HFF-Myc (cell line): ENCODE data around the gene LSAMP.
"Not testable (repeated sequence)": the region's sequence is repeated elsewhere in the genome, so short reads cannot be mapped to it uniquely, and the experiment has no call there.

Experiments used
- DNase-seq: peaks from one replicate; pipeline ENCODE4 v3.0.0-alpha.2; 2011; ENCODE audit warnings: low read depth; ENCODE audit errors: extremely low read depth
- H3K4me3 ChIP-seq: replicated peaks from 2 replicates; pipeline ENCODE4 v1.5.1; 2011; ENCODE audit warnings: low read depth, mild to moderate bottlenecking, control low read depth, low read length
- TF ChIP-seq, protein P1 (sequence below): IDR thresholded peaks from 2 replicates; pipeline ENCODE4 v1.5.1; 2012; ENCODE audit warnings: mild to moderate bottlenecking, low read depth, low read length, control low read depth; ENCODE audit errors: missing control alignments

The LSAMP gene

DNA sequence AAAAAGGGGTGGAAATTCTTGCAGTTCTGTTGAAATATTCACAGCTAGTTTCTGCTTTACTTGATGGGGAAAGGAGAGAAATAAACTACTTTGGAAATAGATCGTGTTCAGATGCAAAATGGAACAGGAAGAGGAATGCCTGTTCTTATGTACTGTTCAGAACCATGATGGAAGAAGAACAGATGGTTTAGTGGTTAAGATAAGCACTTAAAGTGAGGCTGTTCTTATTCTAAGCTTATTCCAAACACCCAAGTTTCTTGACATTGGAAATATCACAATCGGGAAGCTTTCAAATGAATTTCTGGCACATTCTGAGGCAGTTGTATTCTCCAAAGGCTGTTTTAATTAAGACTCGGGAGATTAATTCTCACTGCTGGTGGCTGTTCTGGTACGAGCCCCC is 228.5 kb downstream of the LSAMP start:
- H3K4me3 ChIP-seq, result no peak overlapping the region
- DNase-seq, result no peak
- TF ChIP-seq, protein P1, sequence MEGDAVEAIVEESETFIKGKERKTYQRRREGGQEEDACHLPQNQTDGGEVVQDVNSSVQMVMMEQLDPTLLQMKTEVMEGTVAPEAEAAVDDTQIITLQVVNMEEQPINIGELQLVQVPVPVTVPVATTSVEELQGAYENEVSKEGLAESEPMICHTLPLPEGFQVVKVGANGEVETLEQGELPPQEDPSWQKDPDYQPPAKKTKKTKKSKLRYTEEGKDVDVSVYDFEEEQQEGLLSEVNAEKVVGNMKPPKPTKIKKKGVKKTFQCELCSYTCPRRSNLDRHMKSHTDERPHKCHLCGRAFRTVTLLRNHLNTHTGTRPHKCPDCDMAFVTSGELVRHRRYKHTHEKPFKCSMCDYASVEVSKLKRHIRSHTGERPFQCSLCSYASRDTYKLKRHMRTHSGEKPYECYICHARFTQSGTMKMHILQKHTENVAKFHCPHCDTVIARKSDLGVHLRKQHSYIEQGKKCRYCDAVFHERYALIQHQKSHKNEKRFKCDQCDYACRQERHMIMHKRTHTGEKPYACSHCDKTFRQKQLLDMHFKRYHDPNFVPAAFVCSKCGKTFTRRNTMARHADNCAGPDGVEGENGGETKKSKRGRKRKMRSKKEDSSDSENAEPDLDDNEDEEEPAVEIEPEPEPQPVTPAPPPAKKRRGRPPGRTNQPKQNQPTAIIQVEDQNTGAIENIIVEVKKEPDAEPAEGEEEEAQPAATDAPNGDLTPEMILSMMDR, result no peak

- TF ChIP-seq, protein P1, result no peak
- H3K4me3 ChIP-seq, result no peak overlapping the region
- no peak for DNase-seq
Measured at GRCh38 chr3:116211901-116212300, 233.4 kb downstream of the LSAMP start.

DNA sequence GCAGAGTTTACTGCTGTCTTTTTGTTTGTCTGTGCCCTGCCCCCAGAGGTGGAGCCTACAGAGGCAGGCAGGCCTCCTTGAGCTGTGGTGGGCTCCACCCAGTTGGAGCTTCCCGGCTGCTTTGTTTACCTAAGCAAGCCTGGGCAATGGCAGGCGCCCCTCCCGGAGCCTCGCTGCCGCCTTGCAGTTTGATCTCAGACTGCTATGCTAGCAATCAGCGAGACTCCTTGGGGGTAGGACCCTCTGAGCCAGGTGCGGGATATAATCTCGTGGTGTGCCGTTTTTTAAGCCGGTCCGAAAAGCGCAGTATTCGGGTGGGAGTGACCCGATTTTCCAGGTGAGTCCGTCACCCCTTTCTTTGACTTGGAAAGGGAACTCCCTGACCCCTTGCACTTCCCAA is 236.5 kb downstream of the LSAMP start:
- DNase-seq, H3K4me3 ChIP-seq: not testable (repeated sequence)

DNA sequence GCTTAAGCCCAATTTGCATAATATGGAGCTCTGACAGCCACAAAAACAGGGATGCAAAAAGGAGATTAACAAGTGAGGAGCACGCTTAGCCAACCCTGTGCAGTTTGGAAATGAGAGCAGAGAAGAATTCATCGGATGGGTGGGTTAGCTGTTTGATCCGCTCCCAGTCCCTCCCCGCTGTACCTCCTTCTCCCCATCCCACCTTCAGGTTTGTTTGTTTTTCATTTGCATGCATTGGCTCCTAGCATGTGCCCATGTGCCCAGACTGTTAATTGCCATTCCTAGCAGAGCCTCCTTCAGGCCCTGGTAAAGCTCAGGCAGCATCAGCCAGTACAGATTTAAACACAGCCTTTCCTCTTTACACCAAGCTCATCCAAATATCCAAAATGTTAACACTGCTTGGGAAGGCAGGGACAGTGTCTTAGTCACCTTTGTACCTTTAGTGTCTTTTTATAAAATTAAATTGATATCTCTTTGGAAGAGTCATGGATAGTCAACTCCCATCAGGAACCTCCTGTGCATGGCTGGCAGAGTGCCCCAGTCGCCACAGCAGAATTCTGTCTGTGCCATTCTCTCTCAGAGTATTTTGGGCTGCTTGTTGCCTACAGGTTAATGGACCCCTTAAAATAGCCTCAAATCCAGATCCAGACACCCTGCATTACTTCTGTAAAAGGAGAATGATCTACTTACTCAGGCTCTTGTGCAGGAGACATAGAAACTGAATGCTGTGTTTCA is 244.2 kb downstream of the LSAMP start:
- TF ChIP-seq, protein P1, result no peak
- DNase-seq, result no peak
- H3K4me3 ChIP-seq, result no peak overlapping the region

GRCh38 chr3:116199063-116199462 is 246.2 kb downstream of the LSAMP start:
- no peak for DNase-seq
- no peak overlapping the region for H3K4me3 ChIP-seq
- TF ChIP-seq, protein P1, result no peak

DNA sequence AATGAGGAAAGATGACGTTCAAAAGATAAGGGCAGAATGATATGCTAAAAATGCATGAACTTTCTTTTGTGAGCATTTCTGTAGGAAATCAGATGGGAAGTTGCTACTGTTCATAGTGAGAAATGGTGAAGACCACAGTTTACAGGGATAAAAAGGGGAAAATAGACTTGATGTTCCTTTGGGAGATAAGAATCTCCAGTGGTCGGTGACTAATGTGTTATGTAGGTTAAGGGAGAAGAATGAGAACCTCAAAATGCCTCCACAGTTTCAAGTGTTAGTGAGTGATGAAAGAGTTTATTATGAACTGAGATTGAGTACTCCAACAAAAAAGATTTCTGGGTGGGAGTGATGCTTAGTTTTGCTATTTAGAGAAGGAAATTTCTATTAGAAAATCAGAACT is 247.2 kb downstream of the LSAMP start:
- DNase-seq, result no peak
- no peak overlapping the region for H3K4me3 ChIP-seq
- TF ChIP-seq, protein P1, result no peak

DNA sequence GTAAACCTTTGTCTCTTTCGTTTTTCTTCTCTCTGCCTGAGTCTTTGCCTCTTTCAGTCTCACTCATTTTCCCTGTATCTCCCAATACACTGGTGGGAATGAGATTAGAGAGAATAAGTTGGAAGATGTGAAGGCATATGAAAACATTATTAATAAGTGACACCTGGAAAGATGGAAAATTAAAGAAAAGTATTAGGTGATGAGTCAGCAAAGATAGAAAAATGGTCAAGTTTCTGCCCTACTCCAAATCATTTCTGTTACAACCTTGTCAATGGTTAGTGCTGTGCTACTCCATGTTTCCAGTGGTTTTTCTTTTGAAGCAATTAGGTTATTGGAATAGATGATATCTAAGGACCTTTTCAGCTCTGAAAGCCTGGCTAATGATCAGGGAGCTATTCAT is 252.8 kb downstream of the LSAMP start:
- no peak overlapping the region for H3K4me3 ChIP-seq
- DNase-seq, result no peak
- TF ChIP-seq, protein P1, result no peak
